Stimulated activated CD4-positive, alpha-beta T cell treated with anti-CD3 and anti-CD28 coated beads, TNF-alpha, amount 100 ng/mL, for 48 hours (primary cell): ENCODE data around the gene ALDH3A1.
A peak's percentile ranks its signal among the peaks of the same experiment; 100 is the strongest.

ENCODE experiments used
- DNase-seq, 3 donors: peaks; one replicate each; pipeline ENCODE4 v3.0.0-alpha.2; 2020; ENCODE audit warnings: low read depth in 3 of 3

Gene ALDH3A1

GRCh38 chr17:19759568-19760549 lies 11.8 kb upstream of the ALDH3A1 start:
- no peak for DNase-seq

DNA sequence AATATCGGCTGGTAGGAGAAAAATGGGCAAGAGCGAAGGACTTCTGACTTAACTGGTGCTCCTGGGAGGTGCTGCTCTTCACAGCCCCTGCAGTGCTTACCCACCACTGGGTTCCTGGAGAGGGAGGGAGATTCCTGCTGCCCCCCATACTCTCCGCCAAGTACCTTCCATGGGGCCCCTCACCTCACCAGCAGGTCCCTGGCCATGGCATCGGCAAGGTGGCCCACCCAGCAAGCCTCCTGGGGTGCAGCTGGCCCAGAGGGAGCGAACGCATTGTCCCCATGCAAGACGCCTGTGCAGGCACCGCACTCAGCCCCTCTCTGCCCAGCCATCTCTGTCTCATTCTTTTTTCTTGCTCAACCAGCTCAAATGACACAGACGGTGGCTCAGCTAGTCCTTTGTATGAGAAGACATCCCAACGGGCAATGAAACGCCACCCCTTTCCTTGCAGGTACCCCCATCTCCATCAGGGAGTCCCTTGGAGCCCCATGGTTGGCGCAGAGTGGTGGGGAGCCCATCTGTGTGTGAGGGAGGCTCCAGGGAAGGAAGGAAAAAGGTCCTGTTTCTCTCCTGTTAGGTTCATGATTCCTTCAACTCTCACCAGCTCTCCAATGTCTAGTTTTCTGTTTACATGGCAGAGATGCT lies 9.6 kb upstream of the ALDH3A1 start:
- DNase-seq = no peak

GRCh38 chr17:19756546-19756945 lies 8.4 kb upstream of the ALDH3A1 start:
- no peak for DNase-seq

DNA sequence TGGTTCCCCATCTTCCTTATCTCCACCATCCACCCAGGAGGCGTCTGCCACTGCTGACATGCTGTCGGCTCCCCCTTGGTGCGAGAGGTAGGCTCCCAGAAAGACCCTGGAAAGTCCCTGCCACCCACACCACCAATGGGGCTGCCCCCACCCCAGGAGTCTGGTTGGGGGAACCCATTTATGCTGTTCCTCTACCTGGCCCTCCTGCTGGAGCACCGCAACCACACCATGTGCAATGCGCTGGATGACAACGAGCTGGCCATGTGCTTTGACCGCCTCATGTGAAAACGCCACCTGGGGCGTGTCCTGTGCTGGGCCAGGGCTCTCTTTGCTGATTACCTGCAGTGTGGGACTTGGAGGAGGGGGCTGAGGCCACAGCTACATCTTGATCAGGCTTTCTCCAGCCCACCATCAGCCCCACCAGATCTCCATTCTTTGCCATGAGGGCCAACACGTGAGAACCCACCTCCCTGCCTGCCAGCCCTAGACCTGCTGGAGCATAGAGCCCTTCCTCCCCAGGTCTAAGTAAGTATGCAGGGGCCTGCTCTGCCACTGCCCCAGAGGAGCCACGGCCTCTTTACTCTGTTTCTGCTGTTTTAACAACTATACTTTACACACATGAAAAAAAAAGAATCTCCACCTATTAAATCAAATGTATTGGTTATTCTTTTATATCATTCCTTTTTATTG lies 7.9 kb upstream of the ALDH3A1 start:
- DNase-seq = no peak

GRCh38 chr17:19755392-19755791 lies 7.3 kb upstream of the ALDH3A1 start:
- no peak for DNase-seq

- DNase-seq = no peak
Measured at GRCh38 chr17:19753661-19754463, 5.8 kb upstream of the ALDH3A1 start.

DNA sequence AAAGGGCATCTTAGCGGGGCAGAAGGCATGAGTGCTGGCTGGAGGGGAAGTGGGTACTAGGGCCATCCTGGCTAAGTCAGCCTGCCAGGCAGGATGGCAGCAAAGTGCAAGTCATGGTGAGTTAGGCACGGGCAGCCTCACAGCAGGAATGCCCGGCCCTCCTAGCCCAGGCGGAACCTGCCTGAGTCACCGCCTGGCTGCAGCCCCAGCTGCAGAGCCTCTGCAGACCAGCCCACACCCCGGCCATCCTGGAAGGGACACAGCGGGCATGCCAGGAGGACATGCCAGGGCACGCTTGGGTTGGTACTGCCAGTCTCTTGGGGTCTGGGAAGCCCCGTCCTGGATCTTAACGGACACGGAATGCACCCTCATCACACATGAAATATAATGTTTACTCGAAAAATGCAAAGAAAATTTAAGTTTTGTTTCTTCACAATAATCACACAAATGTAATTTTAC lies 5.0 kb upstream of the ALDH3A1 start:
- DNase-seq = no peak

- DNase-seq = no peak
Measured at GRCh38 chr17:19752216-19753050, 4.3 kb upstream of the ALDH3A1 start.

- DNase-seq = no peak
Measured at GRCh38 chr17:19750835-19751234, 2.7 kb upstream of the ALDH3A1 start.

DNA sequence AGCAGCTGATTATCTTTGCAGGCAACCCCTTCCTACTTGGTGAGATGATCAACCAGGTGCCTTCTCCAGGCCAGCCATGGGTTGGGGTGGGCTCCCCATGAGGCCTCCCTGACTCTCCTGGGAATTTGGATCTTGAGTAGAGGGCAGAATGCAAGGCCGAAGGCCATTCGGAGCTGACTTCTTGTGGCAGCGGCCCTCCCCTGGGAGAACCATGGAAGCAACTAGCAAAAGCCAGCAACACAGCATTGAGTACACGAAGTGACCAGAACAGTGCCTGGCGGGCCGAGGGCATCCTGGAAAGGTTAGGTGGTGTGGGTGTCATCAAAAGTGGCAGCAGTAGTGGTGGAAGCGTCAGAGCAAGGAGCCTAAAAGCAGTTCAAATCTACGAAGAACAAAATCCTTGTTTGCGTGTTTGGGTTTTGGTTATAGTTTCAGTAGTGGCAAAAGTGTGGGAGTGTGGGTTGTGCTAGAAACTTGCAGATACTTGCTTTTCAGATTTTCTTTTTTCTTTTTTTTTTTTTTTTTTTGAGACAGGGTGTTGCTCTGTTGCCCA lies 2.0 kb upstream of the ALDH3A1 start:
- no peak for DNase-seq

DNA sequence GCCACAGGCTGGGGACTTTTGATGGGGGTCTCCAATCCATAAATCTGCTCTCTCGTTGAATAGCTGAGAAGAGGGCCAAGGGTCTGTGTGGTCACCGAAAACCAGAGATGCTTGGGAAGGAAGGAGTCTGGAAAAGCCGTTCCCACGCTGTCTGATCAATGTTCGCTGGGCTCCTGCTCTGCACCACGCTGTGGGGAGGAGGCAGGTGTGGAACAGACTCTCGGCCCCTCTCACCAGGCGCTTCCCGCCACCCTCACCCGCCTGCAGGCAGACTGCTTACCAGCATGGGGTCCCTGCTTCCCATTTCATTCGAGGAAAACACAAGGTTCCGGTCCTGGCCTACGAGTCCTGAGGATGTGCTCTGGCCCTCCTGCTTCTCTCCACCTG lies 702 bp upstream of the ALDH3A1 start:
- DNase-seq = no peak

- no peak for DNase-seq
Measured at GRCh38 chr17:19747159-19747719, 859 bp downstream of the ALDH3A1 start.

DNA sequence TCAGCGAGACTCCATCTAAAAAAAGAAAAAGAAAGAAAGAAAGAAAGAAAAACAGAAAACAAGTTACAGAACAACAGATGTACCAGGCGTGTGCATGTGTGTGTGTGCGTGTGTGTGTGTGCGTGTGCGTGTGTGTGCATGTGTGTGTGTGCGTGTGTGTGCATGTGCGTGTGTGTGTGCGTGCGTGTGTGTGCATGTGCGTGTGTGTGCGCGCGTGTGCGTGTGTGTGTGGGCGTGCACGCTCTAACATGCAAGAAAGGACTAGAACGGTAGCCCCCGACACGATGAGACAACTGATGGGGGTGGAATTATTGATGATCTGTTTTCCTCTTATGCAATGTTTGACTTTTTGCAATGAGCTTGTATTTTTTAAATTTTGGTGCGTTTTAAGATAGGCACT lies 1.6 kb downstream of the ALDH3A1 start:
- DNase-seq = no peak

- DNase-seq = peak; percentile 72 to 84 (median 77)
Measured at GRCh38 chr17:19744922-19745757, 3.0 kb downstream of the ALDH3A1 start.

DNA sequence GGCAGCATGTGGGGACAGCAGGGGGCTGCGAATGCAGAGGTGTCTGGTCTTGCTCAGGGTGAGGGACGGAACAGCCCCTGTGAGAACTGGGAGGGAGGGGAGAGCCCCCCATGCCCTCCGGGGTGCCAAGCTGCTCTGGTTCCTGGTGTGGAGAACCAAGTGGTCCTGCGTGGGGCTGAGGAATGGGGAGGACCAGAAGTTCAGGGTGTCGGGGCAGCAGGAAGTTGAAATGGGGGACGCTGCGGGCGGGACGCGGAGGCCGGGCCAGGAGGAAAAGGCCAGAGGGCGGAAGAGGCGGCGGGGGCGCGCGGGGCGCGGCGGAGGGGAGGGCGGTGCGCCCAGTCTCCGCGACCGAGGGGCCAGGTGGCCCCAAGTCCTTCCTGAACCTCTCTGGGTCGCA lies 3.6 kb downstream of the ALDH3A1 start:
- no peak for DNase-seq

GRCh38 chr17:19743101-19744100 lies 4.7 kb downstream of the ALDH3A1 start:
- DNase-seq = no peak

DNA sequence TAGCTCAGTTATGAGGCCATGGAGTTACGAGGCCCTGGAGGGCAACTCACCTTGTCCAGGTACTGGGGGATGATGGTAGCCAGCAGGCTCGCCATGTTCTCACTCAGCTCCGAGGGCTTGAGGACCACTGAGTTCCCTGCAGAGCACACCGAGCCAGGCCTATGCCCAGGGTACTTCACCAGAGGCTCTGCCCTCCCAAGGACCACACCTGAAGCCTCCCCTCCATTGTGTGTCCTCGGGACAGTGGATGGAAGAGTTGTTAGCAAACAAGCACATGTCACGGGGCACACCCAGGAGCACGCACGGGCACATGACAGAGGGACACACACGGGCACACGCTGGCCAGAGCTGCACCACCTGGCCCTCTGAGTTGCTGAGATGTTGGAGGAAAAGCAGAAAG lies 5.6 kb downstream of the ALDH3A1 start:
- no peak for DNase-seq
